A549 (cell line): ENCODE measurements around the gene NFYC. TPM values are rescaled to one million over a fixed set of nuclear protein-coding genes. Genes with fewer than 3 reads are reported as not detected.

Source experiments
- ATAC-seq, 2 experiments: fragments of 200-7000 bp in 1 of 2; fragments of >200 bp in 1 of 2; cut with Nextera tagmentation in 1 of 2; cut with Tn5 transposase in 1 of 2; 3 replicates each; pipeline versions ENCODE4 v1.8.0 to v1.9.1; 2018 to 2020; ENCODE audit warnings: mild to moderate bottlenecking in 1 of 2, moderate library complexity in 1 of 2
- CTCF ChIA-PET: fragments of 300-600 bp; sonication (Branson Sonifier 250); formaldehyde crosslinking; extraction: SDS; loops from one replicate; lab custom pipeline; 2021; ENCODE audit warnings: antibody characterized with exemption, inconsistent platforms; lab: Yijun Ruan, JAX
- POLR2A ChIA-PET: fragments of 350-600 bp; formaldehyde crosslinking; extraction: SDS; loops from one replicate; lab custom pipeline; 2021; ENCODE audit warnings: antibody characterized with exemption, inconsistent platforms; lab: Yijun Ruan, JAX
- DNase-seq, 2 experiments: peaks; one replicate each; pipeline versions ENCODE4 v3.0.0 to v3.0.0-alpha.2; 2011 to 2016; ENCODE audit warnings: low read depth in 1 of 2, low spot score in 1 of 2
- FAIRE-seq: peaks from 2 replicates; lab custom pipeline; 2011; peaks lifted over from hg19 to GRCh38; lab: Jason Lieb, UNC
- H3K27ac ChIP-seq, 2 experiments: fragments of >200 bp; sonication (Bioruptor Twin); formaldehyde crosslinking; 3 replicates each; pipeline ENCODE4 v1.5.1; 2016 to 2017
- H3K4me1 ChIP-seq: fragments of >200 bp; sonication (Bioruptor Twin); formaldehyde crosslinking; 3 replicates; pipeline ENCODE4 v1.6.1; 2016
- H3K4me2 ChIP-seq: fragments of >200 bp; sonication (Bioruptor Twin); formaldehyde crosslinking; 3 replicates; pipeline ENCODE4 v1.6.1; 2016
- H3K4me3 ChIP-seq: fragments of >200 bp; sonication (Bioruptor Twin); formaldehyde crosslinking; 3 replicates; pipeline ENCODE4 v1.5.1; 2016
- H3K9me3 ChIP-seq: fragments of >200 bp; sonication (Bioruptor Twin); formaldehyde crosslinking; 3 replicates; pipeline ENCODE4 v1.6.1; 2016
- ATOH8 ChIP-seq: fragments of 250-450 bp; sonication (Bioruptor Pico); IDR thresholded peaks from 2 replicates; pipeline ENCODE4 v1.5.0; 2020; ENCODE audit warnings: low read depth, mild to moderate bottlenecking, moderate library complexity
- CBX2 ChIP-seq: fragments of 200-600 bp; sonication (generic); IDR thresholded peaks from 2 replicates; pipeline ENCODE4 v1.6.1; 2016; ENCODE audit warnings: low read depth, mild to moderate bottlenecking, borderline replicate concordance
- CEBPB ChIP-seq, 2 experiments: fragments of >200 bp in 1 of 2; sonication (Bioruptor Twin) in 1 of 2; formaldehyde crosslinking in 1 of 2; IDR thresholded peaks; 2 replicates each; pipeline ENCODE4 v1.6.1; 2012 to 2016
- E2F6 ChIP-seq: IDR thresholded peaks from 2 replicates; pipeline ENCODE4 v1.6.1; 2012; ENCODE audit warnings: low read depth, borderline replicate concordance
- EP300 ChIP-seq, 2 experiments: fragments of >200 bp; sonication (Bioruptor Twin); formaldehyde crosslinking; IDR thresholded peaks; 2 replicates in 1 of 2; 3 replicates in 1 of 2; pipeline ENCODE4 v1.6.1; 2016 to 2017
- ESRRA ChIP-seq: fragments of 150-350 bp; IDR thresholded peaks from 2 replicates; pipeline ENCODE4 v1.6.1; 2014; ENCODE audit warnings: mild to moderate bottlenecking, low read length, borderline replicate concordance
- FOSL2 ChIP-seq, 2 experiments: fragments of 450-650 bp in 1 of 2; fragments of >200 bp in 1 of 2; sonication (Bioruptor Twin) in 1 of 2; formaldehyde crosslinking; IDR thresholded peaks; 2 replicates each; pipeline versions ENCODE4 v1.5.0 to v1.6.1; 2016 to 2020; ENCODE audit warnings: mild to moderate bottlenecking in 1 of 2, moderate library complexity in 1 of 2
- FOXS1 ChIP-seq: fragments of 250-450 bp; sonication (Bioruptor Pico); IDR thresholded peaks from 2 replicates; pipeline ENCODE4 v1.5.0; 2020; ENCODE audit warnings: mild to moderate bottlenecking, moderate library complexity
- HDAC2 ChIP-seq: fragments of 200-600 bp; sonication (generic); IDR thresholded peaks from 2 replicates; pipeline ENCODE4 v1.6.1; 2016
- HMGXB4 ChIP-seq: fragments of 250-450 bp; sonication (Bioruptor Pico); IDR thresholded peaks from 2 replicates; pipeline ENCODE4 v1.5.0; 2021; ENCODE audit warnings: mild to moderate bottlenecking, moderate library complexity, borderline replicate concordance
- HOXB5 ChIP-seq: fragments of 250-450 bp; sonication (Bioruptor Pico); IDR thresholded peaks from 2 replicates; pipeline ENCODE4 v1.5.0; 2020; ENCODE audit warnings: mild to moderate bottlenecking, moderate library complexity
- KDM1A ChIP-seq: fragments of 200-600 bp; sonication (generic); IDR thresholded peaks from 2 replicates; pipeline ENCODE4 v1.6.1; 2016; ENCODE audit warnings: low read depth, mild to moderate bottlenecking
- MAX ChIP-seq: IDR thresholded peaks from 2 replicates; pipeline ENCODE4 v1.6.1; 2012
- MAZ ChIP-seq: fragments of 150-350 bp; IDR thresholded peaks from 2 replicates; pipeline ENCODE4 v1.6.1; 2014; ENCODE audit warnings: antibody characterized with exemption, low read depth, low read length, borderline replicate concordance
- NR3C1 ChIP-seq: fragments of >200 bp; sonication (Bioruptor Twin); formaldehyde crosslinking; IDR thresholded peaks from 3 replicates; pipeline ENCODE4 v1.6.1; 2017
- RAD21 ChIP-seq, 2 experiments: fragments of >200 bp in 1 of 2; sonication (Bioruptor Twin) in 1 of 2; formaldehyde crosslinking in 1 of 2; IDR thresholded peaks in 1 of 2; conservative IDR thresholded peaks in 1 of 2; 2 replicates in 1 of 2; 3 replicates in 1 of 2; pipeline ENCODE4 v1.6.1; 2012 to 2018; ENCODE audit warnings: inconsistent platforms in 1 of 2
- RNF2 ChIP-seq: fragments of 200-600 bp; sonication (generic); IDR thresholded peaks from 2 replicates; pipeline ENCODE4 v1.6.1; 2016; ENCODE audit warnings: low read depth, mild to moderate bottlenecking, antibody characterized with exemption, moderate library complexity, borderline replicate concordance
- TFCP2L1 ChIP-seq: fragments of 250-450 bp; sonication (Bioruptor Pico); IDR thresholded peaks from 2 replicates; pipeline ENCODE4 v1.5.0; 2021; ENCODE audit warnings: mild to moderate bottlenecking
- TP53 ChIP-seq: fragments of 250-450 bp; sonication (Bioruptor Pico); IDR thresholded peaks from 2 replicates; pipeline ENCODE4 v1.5.0; 2021; ENCODE audit warnings: mild to moderate bottlenecking, moderate library complexity
- USF2 ChIP-seq: fragments of 450-650 bp; IDR thresholded peaks from 2 replicates; pipeline ENCODE4 v1.6.1; 2014; ENCODE audit warnings: antibody characterized with exemption
- ZC3H11A ChIP-seq: fragments of 450-650 bp; IDR thresholded peaks from 2 replicates; pipeline ENCODE4 v1.6.1; 2014; ENCODE audit warnings: antibody characterized with exemption, mild to moderate bottlenecking
- ZNF302 ChIP-seq: fragments of 250-450 bp; sonication (Bioruptor Pico); IDR thresholded peaks from 2 replicates; pipeline ENCODE4 v1.9.0; 2021; ENCODE audit warnings: inconsistent platforms, mild to moderate bottlenecking, moderate library complexity
- WGBS: methylation state at CpG from one replicate; pipeline ENCODE4 v1.1.6; 2017; ENCODE audit errors: missing lambda C conversion rate; 5-methylcytosine and 5-hydroxymethylcytosine counted together
- polyA plus RNA-seq, 4 experiments: library from polyadenylated mRNA; depleted of rRNA in 3 of 4; stranded (reverse); fragments of >200 nt; fragmentation: RNase III in 1 of 4; extraction: RNeasy Plus Mini Kit Qiagen cat#74134 plus additional on column Dnase treatment in 1 of 4; gene quantifications; 2 replicates in 3 of 4; 3 replicates in 1 of 4; pipeline ENCODE4 v1.2.3, GENCODE V29; 2011 to 2017

Gene NFYC
- polyA plus RNA-seq, 2 of the 4 experiments (the other 2 are of a cell fraction) = 35.1 to 43.4 TPM

- Histone ChIP-seq H3K4me2 (no peak overlapping the region), H3K27ac (no peak overlapping the region), H3K4me1 (0 out of 3 replicates have a peak, but pooled peaks cover 5% of the 10 kb centered on the region), H3K9me3 (no peaks in the 10 kb centered on the region), H3K4me3 (no peak overlapping the region)
- TF ChIP-seq CBX2 = no peak
- no peak for TF ChIP-seq USF2
- ChIA-PET POLR2A (no interaction called here), CTCF (interaction anchor here (0.8 kb wide), 1 partner anchor 19 kb away, joined by 3 read pairs; no protein-coding TSS in a partner anchor)
- DNase-seq (no peak), ATAC-seq (no peak), FAIRE-seq (no peak)
- WGBS = 57% methylated on average over 5 of the region's 5 CpGs
These were observed 41.9 kb upstream of the NFYC start for GRCh38 chr1:40649592-40649930.

GRCh38 chr1:40650075-40650474, 41.4 kb upstream of the NFYC start:
- H3K9me3 ChIP-seq = no peaks in the 10 kb centered on the region
- WGBS = 68% methylated on average over 3 of the region's 4 CpGs
- DNase-seq (no peak), FAIRE-seq (no peak)
- no peak overlapping the region for H3K27ac ChIP-seq
- no peak for TF ChIP-seq MAZ
- TF ChIP-seq TFCP2L1 (CRISPR knock-in tag) = no peak
- TF ChIP-seq NR3C1 = no peak
- TF ChIP-seq HOXB5 (CRISPR knock-in tag) = no peak
- no peak for TF ChIP-seq RAD21 (conservative IDR thresholded peaks at IDR 0.05 in 1 of 2, IDR thresholded peaks at IDR 0.05 in 1 of 2)
- TF ChIP-seq MAX = no peak
- no peak for TF ChIP-seq EP300 (IDR thresholded peaks at IDR 0.05)
- no peak for TF ChIP-seq E2F6
- TF ChIP-seq CEBPB (IDR thresholded peaks at IDR 0.05) = no peak
- TF ChIP-seq FOSL2 (IDR thresholded peaks at IDR 0.05) = no peak
- TF ChIP-seq FOSL2 (CRISPR knock-in tag; IDR thresholded peaks at IDR 0.05) = no peak
- no peak for TF ChIP-seq RNF2
- no peak for TF ChIP-seq ATOH8 (CRISPR knock-in tag)
- no peak for TF ChIP-seq ESRRA
- no peak for TF ChIP-seq TP53 (CRISPR knock-in tag)
- no peak for TF ChIP-seq HDAC2
- TF ChIP-seq ZNF302 (CRISPR knock-in tag) = no peak
- TF ChIP-seq FOXS1 (CRISPR knock-in tag) = no peak
- TF ChIP-seq KDM1A = no peak
- no peak for TF ChIP-seq HMGXB4
- TF ChIP-seq ZC3H11A = no peak
- TF ChIP-seq, all 56 proteins: peak for 0
- no peak overlapping the region for H3K4me3 ChIP-seq
- POLR2A ChIA-PET = no interaction called here
- peak; percentile 58 to 85; a peak in 4 of 6 replicates for ATAC-seq
- 0 out of 3 replicates have a peak, but pooled peaks cover 5% of the 10 kb centered on the region for H3K4me1 ChIP-seq
- no peak overlapping the region for H3K4me2 ChIP-seq
- CTCF ChIA-PET = no interaction called here
